Mesodermal cell (in vitro differentiated cells): ENCODE data around the gene COPS8.

Experiments
- H3K27ac ChIP-seq: 2 replicates; pipeline ENCODE4 v1.7.0; 2013; ENCODE audit warnings: mild to moderate bottlenecking, low read depth, low read length, moderate library complexity; ENCODE audit not compliant: severe bottlenecking
- H3K36me3 ChIP-seq: 2 replicates; pipeline ENCODE4 v1.7.1; 2013; ENCODE audit warnings: mild to moderate bottlenecking, low read length, moderate library complexity; ENCODE audit not compliant: control insufficient read depth, insufficient read depth
- H3K4me1 ChIP-seq: one replicate; pipeline ENCODE4 v1.7.1; 2013; ENCODE audit warnings: mild to moderate bottlenecking, low read length; ENCODE audit not compliant: insufficient read depth, control insufficient read depth, poor library complexity, severe bottlenecking
- H3K4me3 ChIP-seq: 2 replicates; pipeline ENCODE4 v1.7.0; 2013; ENCODE audit warnings: low read length, control low read depth, mild to moderate bottlenecking; ENCODE audit not compliant: insufficient read depth, poor library complexity, severe bottlenecking; ENCODE audit errors: extremely low read depth
- H3K9me3 ChIP-seq: 2 replicates; pipeline ENCODE4 v1.7.1; 2013; ENCODE audit warnings: mild to moderate bottlenecking, low read length, moderate library complexity; ENCODE audit not compliant: control insufficient read depth
- WGBS, 2 experiments: methylation state at CpG; one replicate each; pipeline ENCODE4 v1.1.5; 2013; ENCODE audit warnings: missing lambda C conversion rate in 2 of 2; ENCODE audit not compliant: insufficient coverage in 2 of 2; 5-methylcytosine and 5-hydroxymethylcytosine counted together

COPS8 gene

DNA sequence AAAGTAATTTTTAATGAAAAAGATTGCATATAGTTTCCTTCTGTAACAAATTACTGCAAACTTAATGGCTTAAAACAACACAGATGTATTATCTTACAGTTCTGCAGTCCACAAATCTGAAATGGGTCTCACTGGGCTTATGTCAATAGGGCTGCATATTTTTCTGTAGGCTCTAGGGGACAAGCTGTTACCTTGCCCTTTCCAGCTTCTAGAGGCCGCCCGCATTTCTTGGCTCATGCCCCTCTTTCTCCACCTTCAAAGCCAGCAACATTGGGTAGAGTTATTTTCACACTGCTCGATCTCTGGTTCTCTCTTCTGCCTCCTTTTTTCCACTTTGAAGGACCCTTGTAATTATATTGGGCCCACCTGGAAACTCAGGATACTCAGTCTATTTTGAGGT lies 16.7 kb downstream of the COPS8 start:
- no peak overlapping the region for H3K4me3 ChIP-seq
- no peaks in the 10 kb centered on the region for H3K4me1 ChIP-seq
- no peak overlapping the region for H3K27ac ChIP-seq
- peaks cover 29% of the 10 kb centered on the region for H3K36me3 ChIP-seq
- no peaks in the 10 kb centered on the region for H3K9me3 ChIP-seq
- WGBS, 2 experiments = 94 to 100% methylated on average over 2 to 3 of the region's 3 CpGs

DNA sequence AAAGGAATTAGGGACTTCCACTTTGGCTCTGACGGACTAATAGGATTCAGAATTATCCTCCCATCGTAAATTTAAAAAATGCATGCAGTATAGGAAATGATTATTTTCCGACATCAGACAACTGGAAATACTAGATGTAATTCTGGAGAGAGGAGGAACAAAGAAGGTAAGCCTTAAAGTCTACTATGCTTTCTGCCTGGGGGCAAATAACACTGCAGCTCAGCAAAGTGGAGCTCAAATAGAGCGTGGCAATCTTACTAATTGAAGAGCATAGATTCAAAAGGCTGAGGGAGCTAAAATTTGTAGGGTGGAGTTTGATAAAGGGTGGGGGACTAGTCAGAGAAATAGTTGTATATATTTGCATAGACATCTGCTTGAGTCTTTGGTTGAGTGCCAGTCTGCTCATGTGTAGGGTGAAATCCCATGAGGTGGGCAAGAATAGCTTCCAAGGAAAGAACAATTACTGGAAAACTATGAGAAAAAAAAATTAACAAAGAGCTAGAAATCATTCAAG lies 23.8 kb downstream of the COPS8 start:
- no peaks in the 10 kb centered on the region for H3K4me1 ChIP-seq
- H3K27ac ChIP-seq = no peak overlapping the region
- no peaks in the 10 kb centered on the region for H3K36me3 ChIP-seq
- 83 to 95% methylated on average over 2 of the region's 4 CpGs for WGBS, 2 experiments
- H3K4me3 ChIP-seq = no peak overlapping the region
- H3K9me3 ChIP-seq = peaks cover 4% of the 10 kb centered on the region

DNA sequence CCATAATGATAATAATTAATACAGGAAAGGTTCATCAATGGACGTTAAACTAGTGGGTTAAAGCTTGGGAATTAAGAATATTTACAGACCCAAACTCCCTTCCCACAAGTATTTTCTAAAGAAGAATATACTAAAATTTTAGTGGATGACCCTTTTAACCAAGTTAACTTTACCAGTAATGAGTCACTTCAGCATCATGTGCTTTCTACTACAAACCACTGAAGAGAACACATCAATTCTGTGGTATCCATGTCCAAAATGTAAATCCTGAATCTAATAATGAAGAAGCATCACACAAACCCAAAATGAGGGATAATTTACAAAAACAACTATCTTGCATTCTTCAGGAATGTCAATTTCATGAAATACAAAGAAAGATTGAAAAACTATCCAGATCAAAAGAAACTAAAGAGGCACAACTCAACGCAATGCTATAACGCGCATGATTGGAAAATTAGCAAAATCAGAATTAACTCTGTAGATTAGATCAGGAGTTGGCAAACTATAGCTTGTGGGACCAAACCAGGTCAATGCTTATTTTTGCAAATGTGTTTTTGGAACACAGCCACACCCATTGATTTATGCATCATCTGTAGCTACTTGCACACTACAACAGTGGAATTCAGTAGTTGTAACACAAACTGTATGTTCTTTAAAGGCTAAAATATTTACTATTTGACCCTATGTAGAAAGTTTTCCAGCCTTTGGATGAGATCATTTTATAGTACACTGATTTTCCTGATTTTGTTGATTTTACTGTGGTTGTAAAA lies 27.5 kb downstream of the COPS8 start:
- no peak overlapping the region for H3K27ac ChIP-seq
- H3K36me3 ChIP-seq = no peaks in the 10 kb centered on the region
- H3K4me3 ChIP-seq = no peak overlapping the region
- WGBS, 2 experiments = 86 to 100% methylated on average over 3 of the region's 4 CpGs
- no peaks in the 10 kb centered on the region for H3K4me1 ChIP-seq
- peaks cover 4% of the 10 kb centered on the region for H3K9me3 ChIP-seq

DNA sequence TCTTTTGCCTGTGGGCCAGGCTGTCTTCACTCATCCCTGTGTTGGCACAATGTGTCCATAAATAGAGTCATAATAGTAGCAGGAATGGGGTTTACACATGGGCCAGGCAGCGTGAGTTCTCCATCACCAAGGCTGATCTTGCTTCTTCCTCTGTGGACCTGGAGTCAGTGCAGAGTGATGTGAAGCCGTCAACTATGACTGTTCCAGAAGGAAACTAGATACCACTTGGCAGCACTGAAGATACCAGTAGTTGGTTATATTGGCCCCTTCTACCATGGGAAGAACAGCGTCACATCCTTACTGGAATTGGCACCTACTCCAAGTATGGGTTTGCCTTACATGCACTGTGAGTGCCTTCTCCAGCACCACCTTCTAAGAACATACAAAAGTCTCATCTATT lies 30.2 kb downstream of the COPS8 start:
- Histone ChIP-seq H3K27ac (no peak overlapping the region), H3K9me3 (no peaks in the 10 kb centered on the region), H3K4me3 (no peak overlapping the region), H3K4me1 (no peaks in the 10 kb centered on the region), H3K36me3 (no peaks in the 10 kb centered on the region)
- 82 to 83% methylated on average over 2 to 3 of the region's 3 CpGs for WGBS, 2 experiments

DNA sequence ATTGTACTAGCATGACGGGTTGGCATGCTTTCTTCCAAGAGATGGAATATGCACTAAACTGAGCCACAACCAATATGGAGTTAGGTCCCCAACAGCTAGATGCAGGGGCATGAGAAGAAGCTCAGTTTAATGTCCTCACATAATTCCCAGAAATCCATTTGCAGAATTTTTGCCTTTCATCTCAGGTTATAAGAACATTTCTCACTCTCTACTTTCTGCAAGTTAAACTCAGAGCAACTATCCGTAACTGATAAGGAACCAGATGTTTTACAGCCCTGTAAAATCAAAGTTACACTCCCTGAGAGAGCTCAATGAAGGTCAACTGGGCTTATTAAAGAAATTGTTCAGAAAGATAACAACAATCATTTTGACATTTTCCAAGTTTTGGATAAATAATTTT lies 30.7 kb downstream of the COPS8 start:
- H3K27ac ChIP-seq = no peak overlapping the region
- H3K4me3 ChIP-seq = no peak overlapping the region
- H3K9me3 ChIP-seq = no peaks in the 10 kb centered on the region
- 88 to 93% methylated on average over 1 to 2 of the region's 2 CpGs for WGBS, 2 experiments
- no peaks in the 10 kb centered on the region for H3K36me3 ChIP-seq
- no peaks in the 10 kb centered on the region for H3K4me1 ChIP-seq

DNA sequence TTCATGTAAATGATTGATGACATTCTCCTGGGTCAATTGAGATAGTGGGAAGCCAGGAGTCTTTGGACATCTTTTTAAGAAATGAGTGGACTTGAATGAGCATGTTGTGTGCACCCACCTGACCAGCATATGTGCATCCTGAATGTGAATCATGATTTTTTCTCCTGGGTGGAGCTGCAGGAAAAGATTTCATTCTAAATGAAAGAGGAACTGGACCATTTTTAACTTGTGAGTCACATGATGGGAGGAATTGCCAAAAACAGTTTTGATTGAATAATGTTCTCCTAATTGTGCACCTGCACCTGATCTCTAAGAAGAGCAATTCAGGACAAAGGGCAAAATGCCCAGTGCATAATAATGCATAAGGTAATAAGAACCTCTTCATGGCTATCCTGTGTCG lies 32.3 kb downstream of the COPS8 start:
- WGBS, 2 experiments = 83% methylated on average over 1 of the region's 1 CpG; no CpG with 5 or more reads in 1 of the 2 experiments
- no peak overlapping the region for H3K27ac ChIP-seq
- H3K36me3 ChIP-seq = no peaks in the 10 kb centered on the region
- H3K4me3 ChIP-seq = no peak overlapping the region
- no peaks in the 10 kb centered on the region for H3K4me1 ChIP-seq
- H3K9me3 ChIP-seq = no peaks in the 10 kb centered on the region

DNA sequence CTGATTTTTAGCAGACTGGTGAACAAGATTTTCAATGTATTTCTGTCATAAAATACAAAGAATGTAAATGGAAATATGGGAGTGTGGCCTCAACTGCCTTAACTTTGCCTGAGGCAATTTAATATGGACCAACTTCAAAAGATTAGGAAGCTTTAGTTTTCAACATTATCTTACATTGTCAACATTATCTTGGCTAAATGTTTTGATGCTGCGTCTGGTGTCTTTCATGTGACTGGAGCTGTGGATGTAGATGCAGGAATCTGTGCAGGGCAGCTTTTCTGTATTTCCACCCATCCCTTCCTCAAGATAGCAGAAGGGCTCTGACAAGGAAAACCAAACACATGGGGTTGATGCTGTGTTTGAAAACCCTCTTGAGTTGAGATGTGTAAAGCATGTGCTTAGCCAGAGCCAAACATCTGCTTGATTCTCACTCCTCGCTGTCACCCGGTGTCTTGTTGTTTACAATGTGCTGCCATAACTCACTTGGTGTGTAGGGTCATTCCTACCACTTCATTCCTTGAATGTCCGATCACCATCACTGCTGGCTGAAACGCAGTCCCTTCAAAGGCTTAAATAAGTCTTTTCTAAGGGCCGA lies 33.0 kb downstream of the COPS8 start:
- Histone ChIP-seq H3K4me1 (no peaks in the 10 kb centered on the region), H3K36me3 (no peaks in the 10 kb centered on the region), H3K4me3 (no peak overlapping the region), H3K27ac (no peak overlapping the region), H3K9me3 (no peaks in the 10 kb centered on the region)
- 68 to 100% methylated on average over 3 to 5 of the region's 6 CpGs for WGBS, 2 experiments

DNA sequence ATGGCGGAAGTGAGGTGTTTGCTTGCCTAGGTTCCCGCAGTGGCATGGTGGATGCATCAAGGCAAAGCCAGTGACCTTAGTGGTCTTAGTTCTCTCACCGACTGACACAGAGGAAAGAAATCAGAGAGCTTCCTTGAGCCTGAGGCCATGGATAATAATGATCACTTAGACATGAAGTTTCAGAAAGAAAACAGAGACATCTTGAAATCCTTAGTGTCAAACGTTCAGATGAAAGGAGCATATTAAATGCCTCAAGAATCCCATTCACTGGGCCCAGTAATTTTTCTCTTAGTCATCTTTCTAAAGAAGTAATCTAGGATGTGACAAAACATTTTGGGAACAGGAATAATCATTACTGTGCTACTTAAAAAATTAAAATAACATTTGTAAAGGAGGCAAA lies 35.2 kb downstream of the COPS8 start:
- Histone ChIP-seq H3K4me3 (no peak overlapping the region), H3K9me3 (no peaks in the 10 kb centered on the region), H3K36me3 (no peaks in the 10 kb centered on the region), H3K27ac (no peak overlapping the region), H3K4me1 (no peaks in the 10 kb centered on the region)
- WGBS, 2 experiments = 91 to 96% methylated on average over 3 to 4 of the region's 4 CpGs

DNA sequence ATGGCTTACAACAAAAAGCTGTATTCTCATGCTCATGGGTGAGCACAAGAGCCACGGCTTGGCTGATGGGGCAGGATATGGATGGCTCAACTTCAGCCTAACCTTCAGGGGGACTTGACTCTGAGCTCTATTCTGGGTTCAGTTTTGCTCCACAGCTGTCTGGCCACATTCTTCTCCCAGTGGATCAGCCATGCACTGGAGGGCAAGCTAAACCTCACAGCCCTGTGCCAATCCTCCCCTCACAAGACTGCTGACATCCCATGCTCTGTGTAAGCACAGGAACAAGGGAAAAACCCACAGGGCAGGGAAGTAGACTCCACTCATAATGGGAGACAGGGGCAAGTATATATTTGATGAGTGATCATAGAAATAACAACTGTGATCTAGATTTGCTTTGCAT lies 35.6 kb downstream of the COPS8 start:
- Histone ChIP-seq H3K27ac (no peak overlapping the region), H3K36me3 (no peaks in the 10 kb centered on the region), H3K4me1 (no peaks in the 10 kb centered on the region), H3K9me3 (no peaks in the 10 kb centered on the region), H3K4me3 (no peak overlapping the region)
- WGBS, 2 experiments = 71 to 75% methylated on average over 1 of the region's 1 CpG

DNA sequence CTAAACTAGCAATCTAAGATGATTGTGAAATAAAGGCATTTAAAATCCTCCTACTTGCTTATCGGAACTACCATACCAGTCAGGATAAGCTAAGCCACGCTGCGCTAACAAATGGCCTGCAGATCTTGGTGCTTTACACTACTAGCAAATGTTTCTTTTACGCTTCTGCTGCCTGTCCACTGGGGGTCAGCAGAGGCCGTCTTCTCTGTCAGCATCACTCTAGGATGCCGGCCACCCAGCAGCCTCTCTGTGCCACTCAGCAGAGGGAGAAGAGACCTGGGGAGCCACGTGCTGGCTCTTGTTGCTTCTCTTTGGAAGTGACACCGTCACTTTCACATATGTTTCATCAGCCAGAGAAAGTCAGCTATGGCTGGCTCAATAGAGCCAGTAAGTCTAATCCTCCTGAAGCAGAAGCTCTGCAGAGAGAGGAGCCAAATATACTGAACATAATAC lies 36.6 kb downstream of the COPS8 start:
- H3K27ac ChIP-seq = no peak overlapping the region
- peaks cover 8% of the 10 kb centered on the region for H3K4me1 ChIP-seq
- H3K9me3 ChIP-seq = no peaks in the 10 kb centered on the region
- no peak overlapping the region for H3K4me3 ChIP-seq
- 57 to 63% methylated on average over 7 to 8 of the region's 8 CpGs for WGBS, 2 experiments
- no peaks in the 10 kb centered on the region for H3K36me3 ChIP-seq

DNA sequence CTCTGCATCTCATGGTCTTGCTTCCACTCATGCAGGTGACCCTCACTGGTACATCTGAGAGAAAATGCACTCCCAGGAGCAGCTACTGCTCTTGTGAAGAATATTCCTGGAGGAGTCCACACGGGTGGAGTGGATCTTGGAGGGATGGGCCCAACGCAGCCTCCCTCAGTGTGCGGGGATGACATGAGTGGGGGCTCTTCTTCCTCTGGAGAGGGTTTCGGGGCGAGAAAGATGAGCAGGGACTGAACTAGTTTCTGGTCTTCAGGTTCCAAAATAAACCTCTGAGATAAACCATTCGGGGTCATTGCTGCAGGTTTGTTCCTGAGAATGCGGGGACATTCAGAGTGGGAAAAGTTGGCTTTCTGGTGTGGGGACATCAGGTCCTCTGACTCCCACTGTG lies 39.1 kb downstream of the COPS8 start:
- WGBS, 2 experiments = 98 to 100% methylated on average over 4 to 5 of the region's 7 CpGs
- Histone ChIP-seq H3K27ac (no peak overlapping the region), H3K4me1 (peaks cover 15% of the 10 kb centered on the region)

More for the DNA sequence above, 39.1 kb downstream of the COPS8 start:
- H3K4me3 ChIP-seq = no peak overlapping the region
- H3K36me3 ChIP-seq = no peaks in the 10 kb centered on the region
- no peaks in the 10 kb centered on the region for H3K9me3 ChIP-seq
